NCI-H510A treated with DMSO at 0.1 percent for 48 hours (cell line): Measurements from ENCODE around the gene TTYH3.

ENCODE experiments used
- DNase-seq: peaks from one replicate; lab custom pipeline; 2025; lab: John Stamatoyannopoulos, UW

The TTYH3 gene

GRCh38 chr7:2635148-2635668 lies 3.4 kb downstream of the TTYH3 start:
- no peak for DNase-seq

- no peak for DNase-seq
Measured at GRCh38 chr7:2635810-2636701, 4.3 kb downstream of the TTYH3 start.

GRCh38 chr7:2637066-2637471 lies 5.3 kb downstream of the TTYH3 start:
- no peak for DNase-seq

- DNase-seq = no peak
Measured at GRCh38 chr7:2637505-2638223, 5.9 kb downstream of the TTYH3 start.

- DNase-seq = no peak
Measured at GRCh38 chr7:2638224-2638991, 6.6 kb downstream of the TTYH3 start.

- no peak for DNase-seq
Measured at GRCh38 chr7:2639181-2639681, 7.4 kb downstream of the TTYH3 start.

- no peak for DNase-seq
Measured at GRCh38 chr7:2639695-2640481, 8.1 kb downstream of the TTYH3 start.

- no peak for DNase-seq
Measured at GRCh38 chr7:2640482-2640830, 8.7 kb downstream of the TTYH3 start.

GRCh38 chr7:2640846-2641316 lies 9.1 kb downstream of the TTYH3 start:
- no peak for DNase-seq

- DNase-seq = no peak
Measured at GRCh38 chr7:2641406-2642393, 9.9 kb downstream of the TTYH3 start.

GRCh38 chr7:2643386-2644219 lies 11.8 kb downstream of the TTYH3 start:
- DNase-seq = no peak

GRCh38 chr7:2644220-2644561 lies 12.4 kb downstream of the TTYH3 start:
- DNase-seq = no peak

GRCh38 chr7:2644562-2645273 lies 12.9 kb downstream of the TTYH3 start:
- DNase-seq = no peak

- DNase-seq = no peak
Measured at GRCh38 chr7:2645274-2645868, 13.6 kb downstream of the TTYH3 start.

GRCh38 chr7:2646336-2646679 lies 14.5 kb downstream of the TTYH3 start:
- no peak for DNase-seq

- DNase-seq = no peak
Measured at GRCh38 chr7:2646680-2647571, 15.1 kb downstream of the TTYH3 start.

- DNase-seq = no peak
Measured at GRCh38 chr7:2647594-2648172, 15.9 kb downstream of the TTYH3 start.
